Stomach (tissue), 9 donors: ENCODE results near the gene AREG. TPM values are rescaled to one million over a fixed set of nuclear protein-coding genes. Genes with fewer than 3 reads are reported as not detected.

Source experiments
- DNase-seq, 2 donors: peaks; one replicate each; pipeline versions ENCODE4 v3.0.0 to v3.0.0-alpha.2; 2013 to 2019
- H3K27ac ChIP-seq, 5 donors: fragments of 200-600 bp in 4 of 5; sonication (generic) in 4 of 5; one replicate each; pipeline ENCODE4 v1.5.1; 2013 to 2019; ENCODE audit warnings: mild to moderate bottlenecking in 1 of 5, moderate library complexity in 1 of 5
- H3K27me3 ChIP-seq, 3 donors: fragments of 200-600 bp; sonication (generic); one replicate each; pipeline ENCODE4 v1.5.1; 2017 to 2019; ENCODE audit warnings: mixed run types in 1 of 3
- H3K36me3 ChIP-seq, 4 donors: fragments of 200-600 bp; sonication (generic); 1 replicate in 3 of 4; 2 replicates in 1 of 4; pipeline ENCODE4 v1.5.1; 2016 to 2019
- H3K4me1 ChIP-seq, 4 donors: fragments of 200-600 bp; sonication (generic); one replicate each; pipeline ENCODE4 v1.5.1; 2016 to 2019
- H3K4me3 ChIP-seq, 4 donors: fragments of 200-600 bp; sonication (generic) in 3 of 4; one replicate each; pipeline ENCODE4 v1.5.1; 2016 to 2019; ENCODE audit warnings: mild to moderate bottlenecking in 1 of 4
- H3K9me3 ChIP-seq, 4 donors: fragments of 200-600 bp; sonication (generic); one replicate each; pipeline ENCODE4 v1.5.1; 2016 to 2019
- CTCF ChIP-seq, 7 experiments: fragments of 450-650 bp in 4 of 7; fragments of 200-600 bp in 3 of 7; sonication (generic) in 3 of 7; IDR thresholded peaks; one replicate each; pipeline ENCODE4 v1.5.1; 2016 to 2019; ENCODE audit warnings: antibody characterized with exemption in 7 of 7, control low read depth in 2 of 7, mild to moderate bottlenecking in 1 of 7
- EP300 ChIP-seq: sonication (generic); formaldehyde crosslinking; IDR thresholded peaks from one replicate; pipeline ENCODE4 v1.6.1; 2017; ENCODE audit warnings: antibody characterized with exemption
- POLR2A ChIP-seq, 4 donors: fragments of 450-650 bp; IDR thresholded peaks; one replicate each; pipeline ENCODE4 v1.6.1; 2016; ENCODE audit warnings: antibody characterized with exemption in 4 of 4, control low read depth in 2 of 4, mild to moderate bottlenecking in 1 of 4, moderate library complexity in 1 of 4
- POLR2AphosphoS5 ChIP-seq, 3 donors: sonication (generic); formaldehyde crosslinking; IDR thresholded peaks; one replicate each; pipeline ENCODE4 v1.6.1; 2016; ENCODE audit warnings: antibody characterized with exemption in 3 of 3
- WGBS, 5 donors: extraction: QIAGEN DNeasy Blood & Tissue Kit in 3 of 5; methylation state at CpG; one replicate each; pipeline versions ENCODE4 v1.1.5 to v1.1.7; 2013 to 2018; 5-methylcytosine and 5-hydroxymethylcytosine counted together
- intact Hi-C: fragments of 100-400 bp; cut with DNase I; formaldehyde crosslinking; loops from one replicate; pipeline ENCODE4 v1.15.1; 2023; ENCODE audit warnings: low total_unique reads
- polyA plus RNA-seq, 3 donors: library from polyadenylated mRNA; stranded (reverse); fragments of 200-250 nt; gene quantifications; one replicate each; pipeline ENCODE4 v1.2.3, GENCODE V29; 2013
- total RNA-seq, 5 donors: library from RNA; depleted of rRNA; stranded (reverse); fragments of >200 nt; gene quantifications; one replicate each; pipeline versions ENCODE4 v1.1.0 to v1.2.3, GENCODE V29; 2014 to 2016
- donor health status: healthy with polysubstance abuse.
- donor health status: Bipolar disorder and iron deficiency.
- donor health status: healthy.

AREG gene
- total and polyA plus RNA-seq, 8 donors = 4.3 to 23.0 (median 14.0) TPM; not detected in 1

GRCh38 chr4:74447636-74448233, 2.8 kb downstream of the AREG start:
- no peaks in the 10 kb centered on the region for H3K36me3 ChIP-seq
- no peak for DNase-seq
- peak overlapping the region in 2 of 4 donors; percentile 4 to 28 for H3K4me3 ChIP-seq
- H3K9me3 ChIP-seq = no peaks in the 10 kb centered on the region
- H3K27me3 ChIP-seq = no peaks in the 10 kb centered on the region
- peaks cover 0 to 14% (median 11%) of the 10 kb centered on the region in 4 donors for H3K4me1 ChIP-seq
- intact Hi-C loops = no loop called here
- 90 to 96% (median 93%) methylated on average over 5 of the region's 5 CpGs for WGBS, 5 donors
- no peak overlapping the region for H3K27ac ChIP-seq
- TF ChIP-seq CTCF (IDR thresholded peaks at IDR 0.05) (no peak), POLR2A (IDR thresholded peaks at IDR 0.05) (no peak), EP300 (no peak), POLR2AphosphoS5 (IDR thresholded peaks at IDR 0.05) (no peak)

GRCh38 chr4:74449571-74450297, 4.8 kb downstream of the AREG start:
- TF ChIP-seq EP300 = no peak
- no peak for TF ChIP-seq POLR2AphosphoS5 (IDR thresholded peaks at IDR 0.05)
- TF ChIP-seq POLR2A (IDR thresholded peaks at IDR 0.05) = no peak
- no peak for TF ChIP-seq CTCF (IDR thresholded peaks at IDR 0.05)
- WGBS, 5 donors = 80 to 93% (median 88%) methylated on average over 6 of the region's 6 CpGs
- Histone ChIP-seq H3K4me3 (no peak overlapping the region), H3K27ac (no peak overlapping the region), H3K4me1 (peaks cover 0 to 10% (median 7%) of the 10 kb centered on the region in 4 donors), H3K27me3 (no peaks in the 10 kb centered on the region), H3K36me3 (no peaks in the 10 kb centered on the region), H3K9me3 (no peaks in the 10 kb centered on the region)
- intact Hi-C loops = no loop called here
- DNase-seq = no peak

DNA sequence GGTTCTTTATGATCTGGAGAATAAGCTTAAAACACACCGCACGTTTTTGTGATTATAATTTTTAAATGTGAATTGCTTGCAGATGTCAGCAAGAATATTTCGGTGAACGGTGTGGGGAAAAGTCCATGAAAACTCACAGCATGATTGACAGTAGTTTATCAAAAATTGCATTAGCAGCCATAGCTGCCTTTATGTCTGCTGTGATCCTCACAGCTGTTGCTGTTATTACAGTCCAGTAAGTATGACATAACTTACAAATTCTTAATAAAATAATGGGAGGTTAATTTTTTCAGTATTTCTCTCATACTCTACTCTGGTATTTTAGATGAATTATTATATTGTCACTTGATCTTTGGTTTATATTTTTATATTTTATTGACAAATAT, 5.4 kb downstream of the AREG start:
- no peak for DNase-seq
- intact Hi-C loops = no loop called here
- H3K9me3 ChIP-seq = no peaks in the 10 kb centered on the region
- TF ChIP-seq POLR2AphosphoS5 (IDR thresholded peaks at IDR 0.05) (no peak), CTCF (IDR thresholded peaks at IDR 0.05) (no peak), POLR2A (IDR thresholded peaks at IDR 0.05) (no peak), EP300 (no peak)
- H3K4me1 ChIP-seq = peaks cover 0 to 10% (median 3%) of the 10 kb centered on the region in 4 donors
- WGBS, 5 donors = 46 to 89% (median 75%) methylated on average over 4 of the region's 4 CpGs
- H3K27ac ChIP-seq = no peak overlapping the region
- H3K4me3 ChIP-seq = no peak overlapping the region
- H3K27me3 ChIP-seq = no peaks in the 10 kb centered on the region
- H3K36me3 ChIP-seq = no peaks in the 10 kb centered on the region

DNA sequence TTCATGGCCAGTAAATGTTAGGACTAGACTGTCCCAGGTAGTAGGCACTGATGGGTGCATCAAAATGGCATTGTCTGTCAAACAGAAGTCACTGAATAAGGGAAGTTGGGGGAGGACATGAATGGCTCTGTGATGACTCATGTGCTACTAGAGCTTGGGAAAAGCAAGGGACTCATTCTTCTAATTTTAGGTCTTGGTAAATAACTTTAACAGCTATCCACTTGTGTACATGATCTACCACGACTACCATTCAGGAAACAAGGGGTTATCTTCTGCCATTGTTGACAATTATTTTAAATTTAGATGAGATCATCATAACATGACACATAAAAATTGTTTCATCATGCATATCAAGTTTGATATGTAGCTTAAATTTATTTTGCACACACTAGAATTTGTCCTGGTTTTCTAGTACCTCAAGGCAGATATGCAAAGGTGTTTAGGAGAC, 6.3 kb downstream of the AREG start:
- intact Hi-C loops = no loop called here

More for the DNA sequence above, 6.3 kb downstream of the AREG start:
- Histone ChIP-seq H3K36me3 (no peaks in the 10 kb centered on the region), H3K4me3 (no peak overlapping the region), H3K27ac (no peak overlapping the region), H3K4me1 (peaks cover 0 to 6% (median 0%) of the 10 kb centered on the region in 4 donors), H3K9me3 (no peaks in the 10 kb centered on the region), H3K27me3 (no peaks in the 10 kb centered on the region)
- DNase-seq = no peak
- whole genome bisulfite sequencing, 5 donors = 21 to 38% (median 26%) methylated on average over 1 of the region's 1 CpG
- TF ChIP-seq CTCF (IDR thresholded peaks at IDR 0.05) (no peak), POLR2AphosphoS5 (IDR thresholded peaks at IDR 0.05) (no peak), EP300 (no peak), POLR2A (IDR thresholded peaks at IDR 0.05) (no peak)
